ENCODE measurements around the gene SYNDIG1L. TPM values are rescaled to one million over a fixed set of nuclear protein-coding genes. Genes with fewer than 3 reads are reported as not detected.
"Not testable (repeated sequence)": the region's sequence is repeated elsewhere in the genome, so short reads cannot be mapped to it uniquely, and the experiment has no call there.

SYNDIG1L gene
- total RNA-seq, 3 donors from 2014 or later (not counting 1 experiment from before 2014, with no cell fraction given): 0.30 TPM; not detected in 2

DNA sequence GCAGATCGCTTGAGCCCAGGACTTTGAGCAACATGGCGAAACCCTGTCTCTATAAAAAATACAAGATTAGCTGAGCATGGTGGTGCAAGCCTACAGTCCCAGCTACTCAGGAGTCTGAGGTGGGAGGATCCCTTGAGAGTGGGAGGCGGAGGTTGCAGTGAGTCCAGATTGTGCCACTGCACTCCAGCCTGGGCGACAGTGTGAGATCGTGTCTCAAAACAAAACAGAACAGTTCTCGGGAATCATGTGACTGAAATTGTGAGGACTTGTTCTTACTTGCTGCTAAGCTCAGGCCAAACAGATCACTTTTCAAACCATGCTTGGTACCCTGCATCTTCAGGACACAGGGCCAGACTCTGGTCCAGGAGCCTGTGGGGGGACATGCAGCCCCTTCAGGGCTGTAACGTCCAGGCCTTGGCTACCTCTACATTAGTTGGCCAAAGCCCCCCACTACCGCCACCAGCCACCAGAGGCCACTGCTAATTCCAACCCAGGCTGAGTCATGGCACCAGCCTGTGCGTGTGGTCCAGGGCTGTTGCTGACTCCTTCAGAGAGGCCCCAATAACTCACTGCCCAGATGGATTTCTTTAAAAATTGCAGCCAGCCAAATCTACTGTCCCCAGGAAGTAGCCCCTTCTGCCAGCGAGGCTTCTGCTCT is 33.4 kb upstream of the SYNDIG1L start:
- Mint-ChIP-seq H3K4me1 (no peaks in the 10 kb centered on the region), H3K27ac (no peak overlapping the region), H3K9me3 (no peaks in the 10 kb centered on the region), H3K36me3 (no peaks in the 10 kb centered on the region), H3K27me3 (ENCODE audit: low read depth in 2 of 2) (peaks cover 27% of the 10 kb centered on the region in 2 donors), H3K4me3 (no peak overlapping the region)
- WGBS (ENCODE audit: insufficient coverage): 80% methylated on average over 10 of the region's 10 CpGs
- Histone ChIP-seq H3K9me3 (ENCODE audit: control insufficient read depth, insufficient read depth, low read length) (no peaks in the 10 kb centered on the region), H3K27ac (ENCODE audit: low read length) (no peak overlapping the region), H3K4me3 (ENCODE audit: low read length) (no peak overlapping the region), H3K4me1 (ENCODE audit: control insufficient read depth, insufficient read depth, low read length) (no peaks in the 10 kb centered on the region), H3K27me3 (ENCODE audit: control insufficient read depth, insufficient read depth, low read length) (no peaks in the 10 kb centered on the region), H3K36me3 (ENCODE audit: control insufficient read depth, insufficient read depth, low read length) (no peaks in the 10 kb centered on the region)
- TF ChIP-seq, protein P1, sequence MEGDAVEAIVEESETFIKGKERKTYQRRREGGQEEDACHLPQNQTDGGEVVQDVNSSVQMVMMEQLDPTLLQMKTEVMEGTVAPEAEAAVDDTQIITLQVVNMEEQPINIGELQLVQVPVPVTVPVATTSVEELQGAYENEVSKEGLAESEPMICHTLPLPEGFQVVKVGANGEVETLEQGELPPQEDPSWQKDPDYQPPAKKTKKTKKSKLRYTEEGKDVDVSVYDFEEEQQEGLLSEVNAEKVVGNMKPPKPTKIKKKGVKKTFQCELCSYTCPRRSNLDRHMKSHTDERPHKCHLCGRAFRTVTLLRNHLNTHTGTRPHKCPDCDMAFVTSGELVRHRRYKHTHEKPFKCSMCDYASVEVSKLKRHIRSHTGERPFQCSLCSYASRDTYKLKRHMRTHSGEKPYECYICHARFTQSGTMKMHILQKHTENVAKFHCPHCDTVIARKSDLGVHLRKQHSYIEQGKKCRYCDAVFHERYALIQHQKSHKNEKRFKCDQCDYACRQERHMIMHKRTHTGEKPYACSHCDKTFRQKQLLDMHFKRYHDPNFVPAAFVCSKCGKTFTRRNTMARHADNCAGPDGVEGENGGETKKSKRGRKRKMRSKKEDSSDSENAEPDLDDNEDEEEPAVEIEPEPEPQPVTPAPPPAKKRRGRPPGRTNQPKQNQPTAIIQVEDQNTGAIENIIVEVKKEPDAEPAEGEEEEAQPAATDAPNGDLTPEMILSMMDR (IDR thresholded peaks at IDR 0.05): peak; percentile 53
- peak in 1 of 2 donors; percentile 20 for DNase-seq
- peak; percentile 58 to 77 (median 60) for ATAC-seq
- intact Hi-C loops (cut with micrococcal nuclease): no loop called here

DNA sequence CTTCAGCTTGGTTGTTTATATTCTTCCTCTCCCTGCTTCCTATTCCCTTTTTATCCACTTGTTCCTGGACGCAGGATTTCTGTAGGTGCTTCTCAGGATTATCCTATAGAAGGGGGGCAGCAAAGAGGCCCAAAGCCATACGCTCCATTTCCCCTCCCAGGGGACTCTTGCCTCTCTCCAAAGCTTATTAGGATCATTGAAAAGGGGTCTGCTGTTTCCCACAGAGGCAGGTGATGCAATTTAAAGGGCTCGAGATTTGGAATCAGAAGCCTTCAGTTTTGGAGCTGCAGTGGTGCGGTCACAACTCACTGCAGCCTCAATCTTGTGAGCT is 31.5 kb upstream of the SYNDIG1L start:
- H3K27me3 Mint-ChIP-seq (ENCODE audit: low read depth in 2 of 2): peaks cover 22 to 30% of the 10 kb centered on the region in 2 donors
- H3K27ac ChIP-seq (ENCODE audit: low read length): no peak overlapping the region
- WGBS (ENCODE audit: insufficient coverage): 85% methylated on average over 4 of the region's 4 CpGs
- no peak overlapping the region for H3K4me3 ChIP-seq (ENCODE audit: low read length)
- no peaks in the 10 kb centered on the region for H3K36me3 Mint-ChIP-seq
- H3K9me3 Mint-ChIP-seq: no peaks in the 10 kb centered on the region
- ATAC-seq: no peak
- no peaks in the 10 kb centered on the region for H3K9me3 ChIP-seq (ENCODE audit: control insufficient read depth, insufficient read depth, low read length)
- TF ChIP-seq, protein P1 (IDR thresholded peaks at IDR 0.05): no peak
- DNase-seq: no peak
- H3K36me3 ChIP-seq (ENCODE audit: control insufficient read depth, insufficient read depth, low read length): no peaks in the 10 kb centered on the region
- no peaks in the 10 kb centered on the region for H3K4me1 Mint-ChIP-seq
- no peak overlapping the region for H3K4me3 Mint-ChIP-seq
- no peaks in the 10 kb centered on the region for H3K4me1 ChIP-seq (ENCODE audit: control insufficient read depth, insufficient read depth, low read length)
- no peak overlapping the region for H3K27ac Mint-ChIP-seq
- intact Hi-C loops (cut with micrococcal nuclease): no loop called here
- no peaks in the 10 kb centered on the region for H3K27me3 ChIP-seq (ENCODE audit: control insufficient read depth, insufficient read depth, low read length)

DNA sequence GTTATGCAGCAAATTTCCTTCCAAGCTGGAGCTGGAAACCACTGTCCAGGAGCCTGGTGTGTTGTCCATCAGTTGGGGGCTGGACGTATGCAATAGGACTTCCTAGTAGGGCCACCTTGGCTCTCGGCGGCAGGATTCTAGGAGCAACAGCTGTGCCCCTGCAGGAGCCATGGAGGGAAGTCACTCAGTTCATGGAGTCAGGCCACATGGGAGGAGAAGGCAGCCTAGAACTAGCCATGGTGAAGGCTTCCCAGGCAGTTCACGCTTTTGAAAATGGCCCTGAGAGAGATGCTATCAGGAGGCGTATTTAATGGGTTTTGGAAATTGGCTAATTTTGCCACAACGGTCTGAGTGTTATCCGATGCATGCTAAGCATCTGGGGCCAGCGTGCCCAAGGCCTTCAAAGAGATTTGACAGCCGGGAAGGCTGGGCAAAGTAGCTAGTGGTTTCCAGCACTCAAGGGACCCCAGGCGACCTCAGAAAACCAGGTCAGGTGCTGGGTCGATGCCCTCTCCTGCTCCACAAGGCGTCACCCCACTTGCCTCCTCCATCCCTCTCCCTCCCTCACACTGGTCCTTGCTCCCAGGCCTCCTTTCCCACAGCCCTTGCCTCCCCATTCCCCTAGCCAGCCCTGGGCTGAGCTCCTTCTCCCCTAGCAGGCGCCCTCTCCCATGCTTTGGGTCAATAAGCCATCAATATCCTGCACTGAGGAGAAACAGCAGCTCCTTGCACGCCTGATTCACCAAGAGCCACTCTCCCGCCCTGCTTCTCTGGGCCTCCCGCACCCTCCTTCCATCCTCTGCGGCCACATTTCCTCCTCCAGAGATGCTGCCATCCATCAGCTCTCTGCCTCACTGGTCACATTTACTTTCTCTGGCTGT is 30.9 kb upstream of the SYNDIG1L start:
- 88% methylated on average over 17 of the region's 17 CpGs for WGBS (ENCODE audit: insufficient coverage)
- H3K4me1 Mint-ChIP-seq: no peaks in the 10 kb centered on the region
- intact Hi-C loops (cut with micrococcal nuclease): no loop called here
- H3K27me3 Mint-ChIP-seq (ENCODE audit: low read depth in 2 of 2): peaks cover 25 to 34% of the 10 kb centered on the region in 2 donors
- H3K36me3 Mint-ChIP-seq: no peaks in the 10 kb centered on the region
- H3K27me3 ChIP-seq (ENCODE audit: control insufficient read depth, insufficient read depth, low read length): no peaks in the 10 kb centered on the region
- H3K4me1 ChIP-seq (ENCODE audit: control insufficient read depth, insufficient read depth, low read length): no peaks in the 10 kb centered on the region
- no peaks in the 10 kb centered on the region for H3K9me3 Mint-ChIP-seq
- no peaks in the 10 kb centered on the region for H3K36me3 ChIP-seq (ENCODE audit: control insufficient read depth, insufficient read depth, low read length)
- no peak overlapping the region for H3K27ac ChIP-seq (ENCODE audit: low read length)
- no peak overlapping the region for H3K27ac Mint-ChIP-seq
- ATAC-seq: no peak
- DNase-seq: no peak
- TF ChIP-seq, protein P1 (IDR thresholded peaks at IDR 0.05): no peak
- H3K4me3 Mint-ChIP-seq: no peak overlapping the region
- no peaks in the 10 kb centered on the region for H3K9me3 ChIP-seq (ENCODE audit: control insufficient read depth, insufficient read depth, low read length)
- no peak overlapping the region for H3K4me3 ChIP-seq (ENCODE audit: low read length)

DNA sequence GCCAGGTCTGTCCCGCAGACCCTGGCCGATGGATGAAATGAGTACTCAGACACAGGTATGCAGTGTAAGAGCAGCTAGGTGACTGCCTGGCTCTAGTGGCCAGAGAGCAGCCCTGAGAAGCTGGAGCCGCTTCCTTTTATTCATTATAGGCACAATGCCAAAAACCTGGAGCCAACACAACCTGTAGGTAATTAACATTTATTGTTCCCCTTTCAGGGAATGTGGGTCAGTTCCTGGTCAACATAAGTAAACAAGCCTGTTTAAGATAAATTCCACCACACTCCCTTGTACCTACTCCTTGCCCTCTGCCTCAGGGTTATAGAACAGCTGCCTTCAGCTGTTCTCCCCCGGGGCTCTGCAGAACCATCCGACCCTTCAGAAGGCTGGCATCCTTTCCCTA is 28.4 kb upstream of the SYNDIG1L start:
- H3K9me3 ChIP-seq (ENCODE audit: control insufficient read depth, insufficient read depth, low read length); H3K27ac ChIP-seq (ENCODE audit: low read length); H3K36me3 ChIP-seq (ENCODE audit: control insufficient read depth, insufficient read depth, low read length); H3K9me3 Mint-ChIP-seq; H3K4me3 ChIP-seq (ENCODE audit: low read length); H3K36me3 Mint-ChIP-seq; H3K4me1 ChIP-seq (ENCODE audit: control insufficient read depth, insufficient read depth, low read length); H3K4me3 Mint-ChIP-seq; DNase-seq; intact Hi-C loops (cut with micrococcal nuclease); H3K27ac Mint-ChIP-seq; ATAC-seq; H3K4me1 Mint-ChIP-seq; H3K27me3 ChIP-seq (ENCODE audit: control insufficient read depth, insufficient read depth, low read length): not testable (repeated sequence)
- WGBS (ENCODE audit: insufficient coverage): 88% methylated on average over 5 of the region's 5 CpGs
- H3K27me3 Mint-ChIP-seq (ENCODE audit: low read depth in 2 of 2): peaks cover 19 to 27% of the 10 kb centered on the region in 2 donors
